Kidney epithelial cell (primary cell): ENCODE measurements around the gene NR1H2. TPM values are rescaled to one million over a fixed set of nuclear protein-coding genes. Genes with fewer than 3 reads are reported as not detected.
"Not testable (repeated sequence)": the region's sequence is repeated elsewhere in the genome, so short reads cannot be mapped to it uniquely, and the experiment has no call there.

Experiments used
- DNase-seq: peaks from one replicate; pipeline ENCODE4 v3.0.0-alpha.2; 2010; ENCODE audit warnings: low read depth
- H3K27me3 ChIP-seq: 2 replicates; pipeline ENCODE4 v1.6.0; 2011; ENCODE audit warnings: low read length; ENCODE audit not compliant: control insufficient read depth, insufficient read depth
- H3K36me3 ChIP-seq: 2 replicates; pipeline ENCODE4 v1.5.1; 2011; ENCODE audit warnings: low read length; ENCODE audit not compliant: control insufficient read depth, insufficient read depth
- H3K4me3 ChIP-seq: 2 replicates; pipeline ENCODE4 v1.5.1; 2011; ENCODE audit warnings: low read depth, mild to moderate bottlenecking, control low read depth, low read length
- CTCF ChIP-seq: IDR thresholded peaks from 2 replicates; pipeline ENCODE4 v1.5.1; 2011; ENCODE audit warnings: mild to moderate bottlenecking, moderate library complexity, low read length, control low read depth, inconsistent platforms; ENCODE audit not compliant: insufficient read depth, poor library complexity, severe bottlenecking
- total RNA-seq: library from RNA; depleted of rRNA; stranded (reverse); fragments of >200 nt; gene quantifications from 2 replicates; pipeline ENCODE4 v1.2.3, GENCODE V29; 2015

The NR1H2 gene
- total RNA-seq, 1 donor from 2014 or later = 86.5 TPM

- Histone ChIP-seq H3K4me3 (peak within 1 kb of the TSS; percentile 20), H3K27me3 (peaks cover 65% of the 10 kb centered on the region), H3K36me3 (no peaks in the 10 kb centered on the region)
- no peak for TF ChIP-seq CTCF
- DNase-seq = peak; percentile 87
These were observed 46.9 kb upstream of the NR1H2 start, which contains the start of gene KCNC3 for GRCh38 chr19:50329146-50329925. KCNC3 (minus strand) TSS chr19:50329377; CDS start chr19:50329082, 295 bp downstream.

GRCh38 chr19:50329926-50330294 is 46.3 kb upstream of the NR1H2 start:
- DNase-seq, H3K36me3 ChIP-seq, H3K4me3 ChIP-seq: not testable (repeated sequence)
- H3K27me3 ChIP-seq = peaks cover 65% of the 10 kb centered on the region

- Histone ChIP-seq H3K36me3 (no peaks in the 10 kb centered on the region), H3K27me3 (peaks cover 62% of the 10 kb centered on the region), H3K4me3 (peak overlapping the region; percentile 19)
- TF ChIP-seq CTCF = no peak
- DNase-seq = no peak
These were observed 45.7 kb upstream of the NR1H2 start for GRCh38 chr19:50330365-50331078.

GRCh38 chr19:50331221-50331993 is 44.9 kb upstream of the NR1H2 start:
- Histone ChIP-seq H3K27me3 (peaks cover 55% of the 10 kb centered on the region), H3K4me3 (peak overlapping the region; percentile 19)

GRCh38 chr19:50331994-50332243 is 44.3 kb upstream of the NR1H2 start:
- no peak for DNase-seq
- no peak for TF ChIP-seq CTCF
- peaks cover 51% of the 10 kb centered on the region for H3K27me3 ChIP-seq
- no peak overlapping the region for H3K4me3 ChIP-seq
- no peaks in the 10 kb centered on the region for H3K36me3 ChIP-seq

More at GRCh38 chr19:50331221-50331993, 44.9 kb upstream of the NR1H2 start:
- H3K36me3 ChIP-seq = no peaks in the 10 kb centered on the region
- no peak for TF ChIP-seq CTCF
- DNase-seq = no peak
